ENCODE results near the gene KIF5A.

The KIF5A gene

GRCh38 chr12:57520053-57520818 is 29.6 kb upstream of the KIF5A start, which contains the start of gene DDIT3:
TSS of gene DDIT3 (minus strand) at chr12:57520514. CDS start at chr12:57517406, 3,108 bp downstream.
- peak; percentile 84 for DNase-seq (ENCODE audit: low read depth)

GRCh38 chr12:57521525-57522010 is 28.3 kb upstream of the KIF5A start:
- no peak for DNase-seq (ENCODE audit: low read depth)

DNA sequence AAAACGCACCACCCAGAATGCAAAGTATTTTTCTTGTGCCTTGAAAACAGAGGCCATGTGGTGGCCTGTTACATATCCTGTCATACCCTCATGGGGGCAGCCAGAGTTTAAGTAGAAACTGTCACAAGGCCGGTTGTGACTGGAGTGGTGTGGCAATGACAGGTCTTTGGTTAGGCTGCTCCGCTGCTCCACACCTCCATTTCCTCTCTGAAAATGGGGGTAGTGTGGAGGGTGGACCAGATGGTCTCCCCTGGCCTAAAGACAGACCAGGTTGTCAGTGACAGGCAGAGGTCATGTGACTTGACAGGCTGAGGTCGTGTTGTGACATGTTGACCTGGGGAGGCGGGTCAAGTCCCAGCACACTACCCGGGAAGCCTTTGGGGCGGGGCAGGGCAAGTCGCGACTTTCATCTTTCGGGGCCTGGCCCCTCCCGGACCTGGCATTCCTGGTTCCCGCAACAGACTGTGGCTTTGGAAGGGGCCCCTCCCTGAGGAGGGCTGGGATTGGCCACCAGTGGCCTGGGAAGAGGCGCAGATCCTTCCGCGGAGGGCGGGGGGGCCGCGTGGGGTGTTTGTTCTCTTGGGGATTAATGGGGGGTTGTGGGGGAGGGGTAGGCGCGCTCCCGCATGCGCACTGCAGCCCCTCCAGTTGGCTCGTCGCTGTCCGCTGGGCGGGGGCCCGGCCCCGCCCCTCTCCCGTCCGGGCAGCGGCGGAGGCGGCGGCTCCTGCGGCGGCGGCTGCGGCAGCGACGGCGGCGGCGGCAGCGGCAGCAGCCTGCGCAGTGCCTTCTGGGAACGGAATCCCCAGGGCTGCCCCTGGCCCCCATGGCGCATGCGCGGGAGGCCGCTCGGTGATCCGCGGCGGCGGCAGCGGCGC is 27.6 kb upstream of the KIF5A start, which contains the start of gene MBD6:
MBD6 (plus strand) TSS at position 814 of the 876 bp plus-strand sequence. CDS start 1,480 bp downstream, outside the sequence.
- no peak for DNase-seq (ENCODE audit: low read depth)

GRCh38 chr12:57522887-57523705 is 26.7 kb upstream of the KIF5A start:
- no peak for DNase-seq (ENCODE audit: low read depth)

DNA sequence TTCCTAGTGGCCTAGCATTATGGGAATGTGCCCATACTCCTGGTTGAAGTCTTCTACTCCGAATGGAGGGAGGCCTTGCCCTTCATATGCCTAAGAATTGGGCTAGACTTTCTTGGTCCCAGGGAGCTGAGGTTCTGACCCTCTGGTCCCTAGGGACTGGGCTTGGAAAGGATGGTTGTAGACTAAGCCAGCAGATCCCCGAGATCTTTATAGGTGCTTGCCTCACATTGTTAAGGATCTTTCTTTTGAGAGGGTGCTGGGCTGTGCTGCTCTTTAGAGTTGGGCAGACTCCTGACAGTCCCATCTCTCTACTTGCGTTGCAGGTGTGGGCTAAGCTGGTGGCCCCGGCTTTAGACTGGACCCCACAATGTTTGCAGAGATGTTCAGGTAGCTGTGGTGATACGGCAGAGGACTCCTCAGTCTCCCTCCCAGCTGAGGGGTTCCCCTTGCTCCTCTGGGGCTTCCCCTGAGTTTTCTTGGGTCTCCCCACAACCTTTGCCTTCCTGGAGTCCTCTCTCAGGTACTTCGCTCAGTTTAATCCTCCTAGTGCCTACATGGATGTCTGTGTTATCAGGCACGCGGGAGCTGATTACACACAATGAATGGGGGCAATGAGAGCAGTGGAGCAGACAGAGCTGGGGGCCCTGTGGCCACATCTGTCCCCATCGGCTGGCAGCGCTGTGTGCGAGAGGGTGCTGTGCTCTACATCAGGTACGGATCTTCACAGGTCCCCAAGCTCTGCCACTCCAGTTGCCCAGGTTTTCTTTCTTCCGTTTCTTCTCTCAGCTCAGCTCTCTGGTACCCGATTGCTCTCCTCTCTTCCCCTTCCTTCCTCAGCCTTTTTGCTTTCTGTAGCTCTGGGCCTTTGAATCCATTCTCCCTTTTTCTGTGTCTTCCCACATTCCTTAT is 25.9 kb upstream of the KIF5A start:
- no peak for DNase-seq (ENCODE audit: low read depth)

DNA sequence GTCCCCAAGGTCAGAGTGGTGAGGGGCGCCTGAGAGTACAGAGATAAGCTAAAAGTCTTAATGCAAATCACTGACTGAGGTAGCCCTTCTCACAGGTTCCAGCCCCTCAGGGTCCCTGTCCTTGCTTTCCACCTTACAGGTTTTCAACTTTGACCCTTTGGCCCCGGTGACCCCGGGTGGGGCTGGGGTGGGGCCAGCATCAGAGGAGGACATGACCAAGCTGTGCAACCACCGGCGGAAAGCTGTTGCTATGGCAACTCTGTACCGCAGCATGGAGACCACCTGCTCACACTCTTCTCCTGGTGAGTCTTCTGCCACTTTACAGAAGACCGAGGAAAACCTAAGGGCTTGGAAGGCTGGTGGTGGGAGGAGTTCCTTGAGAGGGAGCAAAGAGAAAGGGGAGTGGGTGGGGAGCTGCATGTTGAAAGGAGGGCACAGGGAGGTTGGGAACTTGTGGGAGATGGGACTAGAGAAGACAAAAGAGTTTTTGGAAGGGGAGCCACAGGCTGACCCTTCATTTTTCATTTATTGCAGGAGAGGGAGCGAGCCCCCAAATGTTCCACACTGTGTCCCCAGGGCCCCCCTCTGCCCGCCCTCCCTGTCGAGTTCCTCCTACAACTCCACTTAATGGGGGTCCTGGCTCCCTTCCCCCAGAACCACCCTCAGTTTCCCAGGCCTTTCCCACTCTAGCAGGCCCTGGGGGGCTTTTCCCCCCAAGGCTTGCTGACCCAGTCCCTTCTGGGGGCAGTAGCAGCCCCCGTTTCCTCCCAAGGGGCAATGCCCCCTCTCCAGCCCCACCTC is 24.8 kb upstream of the KIF5A start:
- no peak for DNase-seq (ENCODE audit: low read depth)

- no peak for DNase-seq (ENCODE audit: low read depth)
These were observed 24.0 kb upstream of the KIF5A start for GRCh38 chr12:57525615-57526383.

DNA sequence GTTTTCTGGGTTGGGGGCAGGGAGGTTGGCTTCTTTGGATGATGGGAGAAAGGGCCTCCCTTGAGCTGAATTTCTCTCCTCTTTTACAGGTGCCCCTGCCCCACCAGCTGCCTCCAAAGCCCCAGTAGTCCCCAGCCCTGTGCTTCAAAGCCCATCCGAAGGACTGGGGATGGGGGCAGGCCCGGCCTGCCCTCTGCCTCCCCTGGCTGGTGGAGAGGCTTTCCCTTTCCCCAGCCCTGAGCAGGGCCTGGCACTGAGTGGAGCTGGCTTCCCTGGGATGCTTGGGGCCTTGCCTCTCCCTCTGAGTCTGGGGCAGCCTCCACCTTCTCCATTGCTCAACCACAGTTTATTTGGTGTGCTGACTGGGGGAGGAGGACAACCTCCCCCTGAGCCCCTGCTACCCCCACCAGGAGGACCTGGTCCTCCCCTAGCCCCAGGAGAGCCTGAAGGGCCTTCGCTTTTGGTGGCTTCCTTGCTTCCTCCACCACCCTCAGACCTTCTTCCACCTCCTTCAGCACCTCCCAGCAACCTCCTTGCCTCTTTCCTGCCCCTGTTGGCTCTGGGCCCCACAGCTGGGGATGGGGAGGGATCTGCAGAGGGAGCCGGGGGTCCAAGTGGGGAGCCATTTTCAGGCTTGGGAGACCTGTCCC is 23.2 kb upstream of the KIF5A start:
- DNase-seq (ENCODE audit: low read depth) = no peak

DNA sequence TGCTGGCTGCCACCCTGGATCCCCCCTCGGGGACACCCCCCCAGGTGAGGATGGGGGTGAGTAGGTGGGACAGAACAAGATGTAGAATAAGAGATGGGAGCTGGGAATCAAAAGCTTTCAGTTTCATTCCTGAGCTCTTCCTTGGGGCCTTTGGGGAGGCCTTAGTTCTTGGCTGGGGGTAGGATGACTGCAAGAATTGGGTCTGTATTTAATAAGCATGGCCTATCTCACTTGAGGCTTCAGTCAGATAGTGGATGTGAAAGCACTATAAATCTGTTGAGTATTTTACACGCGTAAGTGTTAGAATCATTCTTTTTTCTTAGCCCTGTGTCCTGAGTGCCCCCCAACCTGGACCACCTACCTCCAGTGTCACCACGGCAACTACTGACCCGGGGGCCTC is 22.7 kb upstream of the KIF5A start:
- no peak for DNase-seq (ENCODE audit: low read depth)

DNA sequence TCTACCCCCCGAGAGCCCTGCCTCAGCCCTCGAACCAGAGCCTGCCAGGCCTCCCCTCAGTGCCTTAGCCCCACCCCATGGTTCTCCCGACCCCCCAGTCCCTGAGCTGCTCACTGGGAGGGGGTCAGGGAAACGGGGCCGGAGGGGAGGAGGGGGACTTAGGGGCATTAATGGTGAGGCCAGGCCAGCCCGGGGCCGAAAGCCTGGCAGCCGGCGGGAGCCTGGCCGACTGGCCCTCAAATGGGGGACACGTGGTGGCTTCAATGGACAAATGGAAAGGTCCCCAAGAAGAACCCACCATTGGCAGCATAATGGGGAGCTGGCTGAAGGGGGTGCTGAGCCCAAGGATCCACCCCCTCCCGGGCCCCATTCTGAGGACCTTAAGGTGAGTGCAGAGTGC is 21.7 kb upstream of the KIF5A start:
- no peak for DNase-seq (ENCODE audit: low read depth)

DNA sequence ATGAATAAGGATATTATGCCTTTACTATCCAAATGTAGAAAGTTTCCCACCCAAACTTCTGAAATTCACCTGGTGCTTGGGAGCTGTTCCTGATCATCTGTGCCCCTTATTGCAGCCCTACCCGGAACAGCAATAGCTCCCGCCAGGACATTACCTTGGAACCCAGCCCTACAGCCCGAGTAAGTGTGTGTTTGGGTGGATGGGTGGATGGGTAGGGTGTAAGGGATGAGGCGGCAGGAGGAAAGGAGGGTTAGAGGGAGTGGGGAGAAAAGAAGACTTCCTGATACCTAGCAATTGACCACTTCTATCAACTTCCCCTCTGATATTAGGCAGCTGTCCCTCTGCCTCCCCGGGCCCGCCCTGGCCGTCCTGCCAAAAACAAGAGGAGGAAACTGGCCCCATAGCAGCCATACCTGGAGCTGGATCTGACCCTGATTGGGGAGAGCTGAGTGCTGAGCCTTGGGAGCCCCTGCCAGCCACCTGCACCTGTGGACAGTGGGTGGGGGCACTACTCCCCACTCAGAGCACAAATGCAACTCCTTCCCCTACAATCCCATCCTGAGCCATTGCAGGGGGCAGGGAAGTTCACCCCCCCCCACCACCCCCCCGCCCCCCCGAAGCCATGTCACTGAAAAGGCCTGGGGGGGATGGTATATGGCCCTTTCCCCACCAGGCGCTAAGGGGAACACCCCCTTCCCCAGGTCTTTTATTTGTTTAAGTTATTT is 20.9 kb upstream of the KIF5A start:
- DNase-seq (ENCODE audit: low read depth) = no peak

GRCh38 chr12:57529831-57530230 is 20.0 kb upstream of the KIF5A start:
- DNase-seq (ENCODE audit: low read depth) = no peak

DNA sequence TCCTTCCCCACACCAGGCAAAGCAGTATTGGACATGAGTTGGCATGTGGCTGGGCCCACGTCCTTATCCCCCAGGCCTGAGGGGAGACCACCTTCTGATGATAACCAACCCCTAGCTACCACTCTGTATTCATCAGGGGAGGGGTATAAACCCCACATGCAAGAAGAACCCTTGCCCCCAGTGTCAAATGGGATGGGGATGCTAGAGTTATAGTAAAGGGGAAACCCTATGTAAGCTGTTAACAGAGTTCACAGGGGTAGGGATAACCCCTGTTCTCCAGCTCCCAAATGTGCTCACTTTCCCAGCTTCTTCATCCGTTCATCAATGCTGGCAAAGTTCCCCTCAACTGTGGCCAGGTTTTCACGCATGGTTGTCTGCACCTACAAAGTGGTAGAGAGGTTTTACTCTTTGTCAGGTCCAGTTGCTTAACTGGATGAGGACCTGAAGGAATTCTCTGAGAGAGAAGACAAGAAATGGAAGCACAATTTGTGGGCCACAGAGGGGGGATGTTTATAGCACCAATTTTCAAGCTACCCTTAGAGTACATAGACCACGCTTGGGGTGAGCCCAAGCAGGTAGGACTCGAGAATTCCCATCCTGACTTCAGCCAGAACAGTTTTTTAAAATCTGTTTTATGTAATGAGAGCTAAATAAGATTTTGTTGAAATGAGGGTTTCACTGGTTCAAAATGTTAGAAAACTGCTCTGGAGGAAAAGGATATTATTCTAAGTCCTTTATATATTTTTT is 19.3 kb upstream of the KIF5A start:
- DNase-seq (ENCODE audit: low read depth) = no peak

- DNase-seq (ENCODE audit: low read depth) = no peak
These were observed 18.0 kb upstream of the KIF5A start for GRCh38 chr12:57531836-57532235.

- no peak for DNase-seq (ENCODE audit: low read depth)
These were observed 16.7 kb upstream of the KIF5A start for GRCh38 chr12:57533108-57533507.

DNA sequence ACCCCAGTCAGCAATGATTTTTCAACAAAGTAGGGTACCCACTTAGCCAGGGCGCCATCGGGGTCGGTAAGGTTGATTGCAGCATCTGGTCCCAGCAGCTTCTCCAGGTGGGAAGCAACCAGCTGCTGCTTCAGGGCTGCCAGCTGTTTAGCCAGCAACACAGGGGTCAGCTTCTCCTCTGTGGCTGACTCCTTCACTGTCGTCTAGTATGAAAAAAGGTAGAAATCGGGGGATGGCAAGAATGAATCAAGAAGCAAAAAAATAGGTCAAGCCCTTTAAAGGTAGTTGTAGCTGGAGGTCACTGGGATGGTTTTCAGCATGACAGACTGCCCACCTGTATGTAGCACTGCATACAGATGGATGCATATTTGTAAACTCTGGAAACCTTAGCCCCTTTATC is 15.6 kb upstream of the KIF5A start:
- no peak for DNase-seq (ENCODE audit: low read depth)

DNA sequence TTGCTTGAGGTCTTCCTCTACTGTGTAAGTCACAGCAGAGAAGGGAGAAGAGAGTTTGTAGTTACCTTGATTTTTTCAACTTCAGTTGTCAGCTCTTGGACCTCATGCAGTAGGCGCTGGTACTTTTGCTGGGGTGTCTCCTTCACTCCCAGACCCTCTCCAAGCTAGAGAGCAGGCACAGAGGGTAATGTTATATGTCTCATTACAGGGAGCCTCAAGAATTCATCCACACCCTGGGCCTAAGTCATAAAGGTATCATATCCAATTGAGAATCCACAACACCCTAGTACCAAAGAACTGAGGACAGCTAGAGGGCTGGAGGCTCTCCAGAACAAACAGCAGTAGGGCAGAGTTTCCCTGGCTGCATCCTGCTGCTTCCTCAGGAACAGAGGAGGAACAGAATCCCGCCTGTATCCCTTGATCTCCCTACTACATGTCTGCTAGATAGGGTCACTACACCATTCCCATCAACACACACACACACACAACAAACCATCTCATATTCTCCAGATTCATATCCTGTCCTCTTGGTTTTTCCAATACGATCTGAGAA is 14.8 kb upstream of the KIF5A start:
- no peak for DNase-seq (ENCODE audit: low read depth)

Data from GM04503 (cell line).